ENCODE results near the gene DPH3.

DPH3 gene

GRCh38 chr3:16307832-16308531, 43.2 kb upstream of the DPH3 start:
- ChIA-PET POLR2A (no interaction called here), CTCF (interaction anchor here (0.6 to 2.1 kb wide), 7 partner anchors 10 to 219 kb away, joined by 3 to 8 read pairs (median 3); no protein-coding TSS in a partner anchor)
- H3K4me3 ChIP-seq (ENCODE audit: low read depth, low read length): no peak overlapping the region
- TF ChIP-seq CTCF (IDR thresholded peaks at IDR 0.05; ENCODE audit: insufficient read depth, low read length, missing control alignments): no peak
- no peak for DNase-seq (ENCODE audit: low read depth, low spot score)

GRCh38 chr3:16305111-16305541, 40.4 kb upstream of the DPH3 start:
- CTCF ChIA-PET: interaction anchor here (1.3 to 2.6 kb wide), 4 partner anchors 9 to 241 kb away, joined by 3 to 16 read pairs (median 6); no protein-coding TSS in a partner anchor
- DNase-seq (ENCODE audit: low read depth, low spot score): no peak
- no peak overlapping the region for H3K4me3 ChIP-seq (ENCODE audit: low read depth, low read length)
- no peak for TF ChIP-seq CTCF (IDR thresholded peaks at IDR 0.05; ENCODE audit: insufficient read depth, low read length, missing control alignments)
- POLR2A ChIA-PET: no interaction called here

- POLR2A ChIA-PET: no interaction called here
- no peak overlapping the region for H3K4me3 ChIP-seq (ENCODE audit: low read depth, low read length)
- CTCF ChIA-PET: interaction anchor here (1.6 to 2.6 kb wide), 4 partner anchors 10 to 242 kb away, joined by 4 to 16 read pairs (median 7); no protein-coding TSS in a partner anchor
- no peak for DNase-seq (ENCODE audit: low read depth, low spot score)
- no peak for TF ChIP-seq CTCF (IDR thresholded peaks at IDR 0.05; ENCODE audit: insufficient read depth, low read length, missing control alignments)
Observed at GRCh38 chr3:16304061-16305010, 39.6 kb upstream of the DPH3 start.

GRCh38 chr3:16303037-16303575, 38.4 kb upstream of the DPH3 start:
- no peak for TF ChIP-seq CTCF (IDR thresholded peaks at IDR 0.05; ENCODE audit: insufficient read depth, low read length, missing control alignments)
- DNase-seq (ENCODE audit: low read depth, low spot score): no peak
- ChIA-PET CTCF (interaction anchor here (1.6 to 2.6 kb wide), 3 partner anchors 11 to 243 kb away, joined by 4 to 16 read pairs (median 6); no protein-coding TSS in a partner anchor), POLR2A (no interaction called here)
- H3K4me3 ChIP-seq (ENCODE audit: low read depth, low read length): no peak overlapping the region

GRCh38 chr3:16302082-16302631, 37.4 kb upstream of the DPH3 start:
- TF ChIP-seq CTCF (IDR thresholded peaks at IDR 0.05; ENCODE audit: insufficient read depth, low read length, missing control alignments): no peak
- ChIA-PET CTCF (interaction anchor here (1.4 kb wide), 1 partner anchor 12 kb away, joined by 3 read pairs; no protein-coding TSS in a partner anchor), POLR2A (no interaction called here)
- DNase-seq (ENCODE audit: low read depth, low spot score): no peak
- H3K4me3 ChIP-seq (ENCODE audit: low read depth, low read length): no peak overlapping the region
